GM19455 (cell line): Measurements from ENCODE around the gene MEX3C.

Experiments
- ATAC-seq: cut with Tn5 transposase; IDR thresholded peaks from one replicate; pipeline ENCODE4 v1.9.1; 2021; ENCODE audit not compliant: unreplicated experiment

The MEX3C gene

GRCh38 chr18:51154431-51155063 lies 42.9 kb downstream of the MEX3C start:
- no peak for ATAC-seq

GRCh38 chr18:51153659-51154371 lies 43.7 kb downstream of the MEX3C start:
- peak; percentile 81 for ATAC-seq

- ATAC-seq: peak; percentile 26
Measured at GRCh38 chr18:51151568-51152511, 45.6 kb downstream of the MEX3C start.

- no peak for ATAC-seq
Measured at GRCh38 chr18:51151185-51151567, 46.3 kb downstream of the MEX3C start.

GRCh38 chr18:51150113-51150700 lies 47.3 kb downstream of the MEX3C start:
- no peak for ATAC-seq

- ATAC-seq: no peak
Measured at GRCh38 chr18:51149670-51150069, 47.8 kb downstream of the MEX3C start.

GRCh38 chr18:51146909-51147308 lies 50.6 kb downstream of the MEX3C start:
- no peak for ATAC-seq

GRCh38 chr18:51138936-51139335 lies 58.5 kb downstream of the MEX3C start:
- no peak for ATAC-seq

GRCh38 chr18:51137891-51138290 lies 59.6 kb downstream of the MEX3C start:
- ATAC-seq: no peak

GRCh38 chr18:51137026-51137729 lies 60.3 kb downstream of the MEX3C start:
- ATAC-seq: no peak

GRCh38 chr18:51135795-51136194 lies 61.7 kb downstream of the MEX3C start:
- ATAC-seq: no peak

GRCh38 chr18:51135364-51135763 lies 62.1 kb downstream of the MEX3C start:
- no peak for ATAC-seq

- no peak for ATAC-seq
Measured at GRCh38 chr18:51134721-51135120, 62.8 kb downstream of the MEX3C start.

- ATAC-seq: no peak
Measured at GRCh38 chr18:51133580-51134160, 63.8 kb downstream of the MEX3C start.

- ATAC-seq: no peak
Measured at GRCh38 chr18:51132256-51132935, 65.1 kb downstream of the MEX3C start.

GRCh38 chr18:51128533-51128932 lies 68.9 kb downstream of the MEX3C start:
- no peak for ATAC-seq

- no peak for ATAC-seq
Measured at GRCh38 chr18:51127664-51128063, 69.8 kb downstream of the MEX3C start.

GRCh38 chr18:51125976-51126375 lies 71.5 kb downstream of the MEX3C start:
- no peak for ATAC-seq
